GM21528 (cell line): ENCODE data around the gene FAM20C.

Source experiments
- ATAC-seq: cut with Tn5 transposase; IDR thresholded peaks from one replicate; pipeline ENCODE4 v1.9.1; 2021; ENCODE audit warnings: mild to moderate bottlenecking, moderate library complexity; ENCODE audit not compliant: unreplicated experiment, low FRiP score

The FAM20C gene

GRCh38 chr7:221978-222715, 29.8 kb downstream of the FAM20C start:
- no peak for ATAC-seq

- no peak for ATAC-seq
Observed at GRCh38 chr7:222716-223041, 30.3 kb downstream of the FAM20C start.

- ATAC-seq, result no peak
Observed at GRCh38 chr7:223118-223800, 30.9 kb downstream of the FAM20C start.

- ATAC-seq, result no peak
Observed at GRCh38 chr7:223861-224260, 31.5 kb downstream of the FAM20C start.

GRCh38 chr7:226281-226895, 34.0 kb downstream of the FAM20C start:
- no peak for ATAC-seq

- ATAC-seq, result no peak
Observed at GRCh38 chr7:227926-228325, 35.6 kb downstream of the FAM20C start.

- ATAC-seq, result no peak
Observed at GRCh38 chr7:228610-229009, 36.2 kb downstream of the FAM20C start.

GRCh38 chr7:229184-229964, 37.0 kb downstream of the FAM20C start:
- no peak for ATAC-seq

- no peak for ATAC-seq
Observed at GRCh38 chr7:230274-230673, 37.9 kb downstream of the FAM20C start.

GRCh38 chr7:231030-231857, 38.9 kb downstream of the FAM20C start:
- no peak for ATAC-seq

- ATAC-seq, result no peak
Observed at GRCh38 chr7:231858-232246, 39.5 kb downstream of the FAM20C start.

- ATAC-seq, result no peak
Observed at GRCh38 chr7:232410-233248, 40.3 kb downstream of the FAM20C start.

- ATAC-seq, result no peak
Observed at GRCh38 chr7:233249-234035, 41.1 kb downstream of the FAM20C start.

GRCh38 chr7:234051-234707, 41.8 kb downstream of the FAM20C start:
- no peak for ATAC-seq

GRCh38 chr7:234708-235553, 42.6 kb downstream of the FAM20C start:
- no peak for ATAC-seq

GRCh38 chr7:235576-236395, 43.4 kb downstream of the FAM20C start:
- ATAC-seq, result no peak
